Astrocyte (in vitro differentiated cells and primary cell): ENCODE measurements around the gene ABHD11. TPM values are rescaled to one million over a fixed set of nuclear protein-coding genes. Genes with fewer than 3 reads are reported as not detected.

Experiments
- DNase-seq: peaks from one replicate; pipeline ENCODE4 v3.0.0-alpha.2; 2010; ENCODE audit warnings: low read depth
- FAIRE-seq: peaks from 2 replicates; lab custom pipeline; 2011; peaks lifted over from hg19 to GRCh38; lab: Jason Lieb, UNC
- H2AFZ ChIP-seq: 2 replicates; pipeline ENCODE4 v1.6.0; 2012; ENCODE audit warnings: low read depth, low read length, inconsistent platforms
- H3K27ac ChIP-seq: 2 replicates; pipeline ENCODE4 v1.5.1; 2011; ENCODE audit warnings: low read depth, low read length, inconsistent platforms
- H3K27me3 ChIP-seq: 2 replicates; pipeline ENCODE4 v1.6.0; 2011; ENCODE audit warnings: low read length, inconsistent platforms; ENCODE audit not compliant: insufficient read depth
- H3K36me3 ChIP-seq: 2 replicates; pipeline ENCODE4 v1.5.1; 2011; ENCODE audit warnings: low read length, inconsistent platforms; ENCODE audit not compliant: insufficient read depth
- H3K4me1 ChIP-seq: 2 replicates; pipeline ENCODE4 v1.5.1; 2011; ENCODE audit warnings: low read length, inconsistent platforms; ENCODE audit not compliant: insufficient read depth
- H3K4me2 ChIP-seq: 2 replicates; pipeline ENCODE4 v1.6.0; 2012; ENCODE audit warnings: low read length, inconsistent platforms
- H3K4me3 ChIP-seq: 2 replicates; pipeline ENCODE4 v1.5.1; 2011; ENCODE audit warnings: low read depth, mild to moderate bottlenecking, low read length, inconsistent platforms; ENCODE audit not compliant: insufficient read depth
- H3K79me2 ChIP-seq: 2 replicates; pipeline ENCODE4 v1.6.0; 2012; ENCODE audit warnings: mild to moderate bottlenecking, low read length, inconsistent platforms; ENCODE audit not compliant: insufficient read depth
- H3K9ac ChIP-seq: 2 replicates; pipeline ENCODE4 v1.6.0; 2012; ENCODE audit warnings: mild to moderate bottlenecking, low read length, inconsistent platforms
- H3K9me3 ChIP-seq: 2 replicates; pipeline ENCODE4 v1.5.1; 2012; ENCODE audit warnings: low read depth, mild to moderate bottlenecking, low read length, inconsistent platforms; ENCODE audit not compliant: insufficient read depth
- H4K20me1 ChIP-seq: 2 replicates; pipeline ENCODE4 v1.6.0; 2012; ENCODE audit warnings: low read length, inconsistent platforms; ENCODE audit not compliant: insufficient read depth
- H3K27ac Mint-ChIP-seq: one replicate; pipeline ENCODE4 v1.8.0; 2021; ENCODE audit warnings: mild to moderate bottlenecking, mixed read lengths; ENCODE audit not compliant: unreplicated experiment
- H3K27me3 Mint-ChIP-seq: one replicate; pipeline ENCODE4 v1.8.0; 2021; ENCODE audit warnings: low read depth, mixed read lengths; ENCODE audit not compliant: unreplicated experiment
- H3K36me3 Mint-ChIP-seq: one replicate; pipeline ENCODE4 v1.8.0; 2021; ENCODE audit warnings: low read depth, mixed read lengths; ENCODE audit not compliant: unreplicated experiment
- H3K4me1 Mint-ChIP-seq: one replicate; pipeline ENCODE4 v1.8.0; 2021; ENCODE audit warnings: low read depth, mixed read lengths; ENCODE audit not compliant: unreplicated experiment
- H3K4me3 Mint-ChIP-seq: one replicate; pipeline ENCODE4 v1.8.0; 2021; ENCODE audit warnings: mild to moderate bottlenecking, moderate library complexity, mixed read lengths; ENCODE audit not compliant: unreplicated experiment
- H3K9me3 Mint-ChIP-seq: one replicate; pipeline ENCODE4 v1.8.0; 2021; ENCODE audit warnings: mild to moderate bottlenecking, mixed read lengths; ENCODE audit not compliant: unreplicated experiment
- EZH2 ChIP-seq: IDR thresholded peaks from 2 replicates; pipeline ENCODE4 v1.6.1; 2012; ENCODE audit warnings: mild to moderate bottlenecking, low read length, inconsistent platforms; ENCODE audit not compliant: insufficient read depth
- total RNA-seq: library from RNA; stranded (reverse); gene quantifications from 2 replicates; pipeline ENCODE4 v1.2.1, GENCODE V29; 2021
- TF ChIP-seq, protein P1 (sequence below): IDR thresholded peaks from 2 replicates; pipeline ENCODE4 v1.5.1; 2011; ENCODE audit warnings: low read depth, mild to moderate bottlenecking, inconsistent platforms, low read length, moderate library complexity; ENCODE audit not compliant: insufficient read depth

Gene ABHD11
- total RNA-seq, 1 donor from 2014 or later: 10.8 TPM

DNA sequence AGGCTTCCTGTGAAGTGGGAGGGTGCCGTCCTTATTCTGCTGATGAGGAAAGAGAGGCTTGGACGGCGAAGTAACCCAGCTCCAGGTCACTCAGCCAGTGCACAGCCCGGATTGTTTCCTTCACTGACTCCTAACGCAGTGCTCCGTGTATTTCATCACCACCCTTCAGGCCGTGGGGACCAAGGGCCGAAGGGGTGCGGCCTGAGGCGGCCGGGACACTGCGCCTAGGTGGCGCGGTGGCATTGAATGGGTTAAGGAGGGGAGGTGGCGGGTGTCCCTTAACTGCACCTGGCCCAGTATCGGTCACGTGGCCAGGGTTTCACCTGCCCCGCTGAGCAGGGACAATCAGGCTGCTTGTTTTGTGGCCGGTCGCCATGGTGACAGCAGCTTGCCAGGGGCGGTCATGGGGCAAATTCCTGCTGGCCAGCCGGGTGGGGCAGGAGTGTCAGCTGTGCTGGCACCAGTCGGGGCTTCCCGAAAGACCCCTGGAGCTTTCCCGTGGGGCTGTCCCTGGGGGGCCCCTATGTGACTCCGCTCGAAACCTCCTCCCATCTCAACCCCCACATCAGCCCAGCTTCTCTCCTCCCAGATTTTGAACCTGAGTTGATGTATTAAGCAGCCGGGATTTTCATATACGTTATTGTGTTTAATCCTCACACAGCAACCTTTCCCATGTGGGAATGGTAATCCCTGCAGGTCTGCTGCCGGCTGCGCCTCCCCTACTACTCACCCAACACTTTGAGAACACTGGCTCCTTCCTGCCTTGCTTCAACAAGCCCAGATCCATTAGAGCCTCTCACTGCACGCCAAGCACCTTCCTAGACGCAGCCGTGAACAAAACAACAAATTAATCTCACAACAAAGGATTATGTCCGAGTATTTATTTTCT lies 4.4 kb upstream of the ABHD11 start:
- Mint-ChIP-seq H3K36me3 (peaks cover 3% of the 10 kb centered on the region), H3K4me3 (peak overlapping the region; percentile 34), H3K4me1 (no peaks in the 10 kb centered on the region), H3K27ac (peak overlapping the region; percentile 83), H3K27me3 (peaks cover 9% of the 10 kb centered on the region), H3K9me3 (no peaks in the 10 kb centered on the region)
- H3K9me3 ChIP-seq: no peaks in the 10 kb centered on the region
- H3K27ac ChIP-seq: no peak overlapping the region
- H3K4me2 ChIP-seq: peak overlapping the region; percentile 49
- no peaks in the 10 kb centered on the region for H4K20me1 ChIP-seq
- no peaks in the 10 kb centered on the region for H3K36me3 ChIP-seq
- peaks cover 13% of the 10 kb centered on the region for H3K4me1 ChIP-seq
- H3K79me2 ChIP-seq: peaks cover under 1% of the 10 kb centered on the region
- DNase-seq (no peak), FAIRE-seq (no peak)
- H3K9ac ChIP-seq: peak overlapping the region; percentile 6
- H3K4me3 ChIP-seq: no peak overlapping the region
- H2AFZ ChIP-seq: no peak overlapping the region
- H3K27me3 ChIP-seq: no peaks in the 10 kb centered on the region
- TF ChIP-seq EZH2: no peak
- TF ChIP-seq, protein P1, sequence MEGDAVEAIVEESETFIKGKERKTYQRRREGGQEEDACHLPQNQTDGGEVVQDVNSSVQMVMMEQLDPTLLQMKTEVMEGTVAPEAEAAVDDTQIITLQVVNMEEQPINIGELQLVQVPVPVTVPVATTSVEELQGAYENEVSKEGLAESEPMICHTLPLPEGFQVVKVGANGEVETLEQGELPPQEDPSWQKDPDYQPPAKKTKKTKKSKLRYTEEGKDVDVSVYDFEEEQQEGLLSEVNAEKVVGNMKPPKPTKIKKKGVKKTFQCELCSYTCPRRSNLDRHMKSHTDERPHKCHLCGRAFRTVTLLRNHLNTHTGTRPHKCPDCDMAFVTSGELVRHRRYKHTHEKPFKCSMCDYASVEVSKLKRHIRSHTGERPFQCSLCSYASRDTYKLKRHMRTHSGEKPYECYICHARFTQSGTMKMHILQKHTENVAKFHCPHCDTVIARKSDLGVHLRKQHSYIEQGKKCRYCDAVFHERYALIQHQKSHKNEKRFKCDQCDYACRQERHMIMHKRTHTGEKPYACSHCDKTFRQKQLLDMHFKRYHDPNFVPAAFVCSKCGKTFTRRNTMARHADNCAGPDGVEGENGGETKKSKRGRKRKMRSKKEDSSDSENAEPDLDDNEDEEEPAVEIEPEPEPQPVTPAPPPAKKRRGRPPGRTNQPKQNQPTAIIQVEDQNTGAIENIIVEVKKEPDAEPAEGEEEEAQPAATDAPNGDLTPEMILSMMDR: no peak

DNA sequence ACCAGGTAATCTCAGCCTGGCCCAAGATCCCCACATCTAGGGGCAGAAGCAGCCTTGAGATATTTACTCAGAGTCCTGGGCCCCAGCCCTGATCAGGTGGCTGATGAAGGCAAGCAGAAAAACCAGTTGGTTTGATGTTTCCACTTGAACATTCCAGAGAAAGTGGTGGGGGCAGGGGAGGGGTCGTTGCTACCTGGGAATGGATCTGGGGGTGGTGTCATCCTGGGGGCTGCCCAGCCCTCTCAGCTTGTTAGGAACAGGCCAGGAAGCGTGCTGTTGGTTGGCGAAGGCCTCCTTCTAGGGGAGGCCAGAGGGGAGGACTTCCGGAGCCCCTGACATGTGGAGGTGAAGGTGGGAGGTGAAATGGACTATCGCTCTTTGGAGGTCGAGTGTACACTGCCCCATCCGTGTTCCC lies 3.7 kb upstream of the ABHD11 start:
- Mint-ChIP-seq H3K9me3 (no peaks in the 10 kb centered on the region), H3K27me3 (peaks cover 9% of the 10 kb centered on the region), H3K4me3 (no peak overlapping the region), H3K4me1 (peaks cover 5% of the 10 kb centered on the region), H3K36me3 (peaks cover 3% of the 10 kb centered on the region), H3K27ac (peak overlapping the region; percentile 53)
- peak overlapping the region; percentile 6 for H3K9ac ChIP-seq
- H4K20me1 ChIP-seq: peaks cover 6% of the 10 kb centered on the region
- DNase-seq: no peak
- TF ChIP-seq, protein P1: no peak
- no peak for TF ChIP-seq EZH2
- no peak overlapping the region for H3K4me3 ChIP-seq
- H3K4me2 ChIP-seq: peak overlapping the region; percentile 49
- H2AFZ ChIP-seq: no peak overlapping the region
- FAIRE-seq: no peak
- peaks cover 16% of the 10 kb centered on the region for H3K4me1 ChIP-seq
- no peak overlapping the region for H3K27ac ChIP-seq
- H3K9me3 ChIP-seq: no peaks in the 10 kb centered on the region
- H3K79me2 ChIP-seq: peaks cover 7% of the 10 kb centered on the region
- H3K27me3 ChIP-seq: no peaks in the 10 kb centered on the region
- no peaks in the 10 kb centered on the region for H3K36me3 ChIP-seq

DNA sequence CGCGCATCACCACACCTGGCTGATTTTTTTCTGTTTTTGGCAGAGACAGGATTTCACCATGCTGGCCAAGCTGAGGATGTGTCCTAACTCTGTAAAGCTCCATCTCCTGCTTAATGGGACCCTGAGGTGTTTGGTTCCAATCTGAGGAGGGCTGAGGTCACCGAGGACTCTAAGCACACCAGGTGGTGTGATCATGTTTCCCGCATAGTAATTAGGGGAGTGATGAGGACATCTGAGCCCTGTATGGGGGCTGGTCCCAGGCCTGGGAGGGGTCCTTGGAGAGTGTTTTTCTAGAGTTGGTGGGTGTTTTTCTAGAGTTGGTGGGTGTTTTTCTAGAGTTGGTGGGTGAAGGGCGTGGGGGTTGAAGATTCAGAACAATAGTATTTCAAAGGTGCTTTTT lies 3.0 kb upstream of the ABHD11 start:
- Histone ChIP-seq H3K4me1 (peaks cover 16% of the 10 kb centered on the region), H3K36me3 (no peaks in the 10 kb centered on the region), H3K4me2 (no peak overlapping the region), H3K79me2 (peaks cover 7% of the 10 kb centered on the region), H3K9ac (no peak overlapping the region), H4K20me1 (peaks cover 8% of the 10 kb centered on the region), H3K9me3 (no peaks in the 10 kb centered on the region), H2AFZ (no peak overlapping the region), H3K4me3 (no peak overlapping the region), H3K27me3 (no peaks in the 10 kb centered on the region), H3K27ac (no peak overlapping the region)
- TF ChIP-seq, protein P1: no peak
- TF ChIP-seq EZH2: no peak
- no peak overlapping the region for H3K27ac Mint-ChIP-seq
- H3K9me3 Mint-ChIP-seq: no peaks in the 10 kb centered on the region
- H3K27me3 Mint-ChIP-seq: peaks cover 9% of the 10 kb centered on the region
- peaks cover 5% of the 10 kb centered on the region for H3K4me1 Mint-ChIP-seq
- no peak for DNase-seq
- no peak for FAIRE-seq
- no peak overlapping the region for H3K4me3 Mint-ChIP-seq
- H3K36me3 Mint-ChIP-seq: peaks cover 3% of the 10 kb centered on the region
